ENCODE results near the gene LCK.
"Not testable (repeated sequence)": the region's sequence is repeated elsewhere in the genome, so short reads cannot be mapped to it uniquely, and the experiment has no call there.

DNA sequence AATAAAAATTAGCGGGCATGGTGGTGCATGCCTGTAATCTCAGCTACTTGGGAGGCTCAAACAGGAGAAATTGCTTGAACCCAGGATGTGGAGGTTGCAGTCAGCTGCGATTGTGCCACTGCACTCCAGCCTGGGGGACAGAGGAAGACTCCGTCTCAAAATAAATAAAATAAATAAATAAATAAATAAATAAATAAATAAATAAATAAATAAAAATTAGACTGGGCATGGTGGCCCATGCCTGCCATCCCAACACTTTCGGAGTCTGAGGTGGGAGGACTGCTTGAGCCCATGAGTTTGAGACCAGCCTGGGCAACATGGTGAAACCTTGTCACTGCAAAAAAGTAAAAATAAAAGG is 12.2 kb downstream of the LCK start:
- TF ChIP-seq CTCF, POLR2A (IDR thresholded peaks at IDR 0.05): not testable (repeated sequence)
